ENCODE results near the gene RTCB. TPM values are rescaled to one million over a fixed set of nuclear protein-coding genes. Genes with fewer than 3 reads are reported as not detected.

Gene RTCB
- total RNA-seq, 1 experiment from 2014 or later: 101 TPM

DNA sequence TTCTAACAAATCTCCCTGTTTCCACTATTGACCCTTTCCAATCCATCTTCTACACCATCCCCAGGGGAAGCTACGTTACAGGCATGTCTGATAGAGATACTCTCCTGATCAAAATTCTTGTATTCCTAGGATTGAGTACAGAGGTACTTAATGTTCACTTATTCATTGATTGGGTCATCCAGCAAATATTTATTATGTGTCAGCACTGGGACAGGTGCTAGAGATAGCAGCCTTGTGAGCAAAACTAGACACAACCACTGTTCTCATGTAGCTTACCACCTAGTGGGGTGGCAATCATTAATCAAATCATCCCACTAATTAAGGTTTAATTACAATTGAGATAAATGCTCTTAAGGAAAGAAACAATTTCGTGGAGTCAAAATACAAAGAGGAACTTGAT, 9.4 kb upstream of the RTCB start:
- no peak overlapping the region for H3K27ac Mint-ChIP-seq
- Histone ChIP-seq H2AFZ (ENCODE audit: low read length) (no peak overlapping the region), H3K23ac (ENCODE audit: insufficient read length, low read depth, low read length) (no peak overlapping the region), H2BK20ac (ENCODE audit: low read depth, low read length, poor library complexity, severe bottlenecking) (no peak overlapping the region), H3K27me3 (ENCODE audit: insufficient read depth, low read length) (no peaks in the 10 kb centered on the region; the same call in 1 of the 2 replicates), H2BK12ac (ENCODE audit: insufficient read length, low read depth, low read length) (no peak overlapping the region), H3K18ac (ENCODE audit: insufficient read length, low read depth, low read length) (no peak overlapping the region), H2BK120ac (ENCODE audit: low read depth, low read length, poor library complexity, severe bottlenecking) (no peak overlapping the region), H3K79me2 (ENCODE audit: insufficient read depth, low read length) (no peaks in the 10 kb centered on the region), H3K4ac (ENCODE audit: low read depth, low read length) (no peak overlapping the region), H3K27ac (ENCODE audit: insufficient read length, low read depth, low read length) (no peak overlapping the region), H4K20me1 (ENCODE audit: control insufficient read depth, insufficient read depth, insufficient read length) (no peaks in the 10 kb centered on the region), H3K4me1 (ENCODE audit: insufficient read depth, low read length) (no peaks in the 10 kb centered on the region), H4K91ac (ENCODE audit: insufficient read length, low read depth, low read length) (no peak overlapping the region), H4K5ac (ENCODE audit: insufficient read length, low read depth, low read length) (no peak overlapping the region), H3K14ac (ENCODE audit: insufficient read depth, low read length) (no peak overlapping the region), H2BK15ac (ENCODE audit: low read depth, low read length) (no peak overlapping the region), H3T11ph (ENCODE audit: low read length) (no peak overlapping the region), H3K79me1 (ENCODE audit: insufficient read depth, low read depth, low read length, poor library complexity, severe bottlenecking) (no peaks in the 10 kb centered on the region), H3K56ac (ENCODE audit: insufficient read length, low read depth, low read length) (no peak overlapping the region), H3K9me3 (ENCODE audit: control insufficient read depth, low read depth, low read length) (no peaks in the 10 kb centered on the region), H2AK5ac (ENCODE audit: insufficient read length, low read length) (no peak overlapping the region), H4K8ac (replicated peaks; ENCODE audit: insufficient read length, low read depth, low read length) (no peak overlapping the region), H3K9ac (ENCODE audit: extremely low read depth, insufficient read length, low read length) (no peak overlapping the region), H2BK5ac (ENCODE audit: insufficient read length, low read length) (no peak overlapping the region), H3K23me2 (ENCODE audit: insufficient read length, low read depth, low read length, poor library complexity, severe bottlenecking) (no peaks in the 10 kb centered on the region), H3K4me2 (ENCODE audit: insufficient read depth, insufficient read length, low read length) (no peak overlapping the region)
- TF ChIP-seq, protein P1, sequence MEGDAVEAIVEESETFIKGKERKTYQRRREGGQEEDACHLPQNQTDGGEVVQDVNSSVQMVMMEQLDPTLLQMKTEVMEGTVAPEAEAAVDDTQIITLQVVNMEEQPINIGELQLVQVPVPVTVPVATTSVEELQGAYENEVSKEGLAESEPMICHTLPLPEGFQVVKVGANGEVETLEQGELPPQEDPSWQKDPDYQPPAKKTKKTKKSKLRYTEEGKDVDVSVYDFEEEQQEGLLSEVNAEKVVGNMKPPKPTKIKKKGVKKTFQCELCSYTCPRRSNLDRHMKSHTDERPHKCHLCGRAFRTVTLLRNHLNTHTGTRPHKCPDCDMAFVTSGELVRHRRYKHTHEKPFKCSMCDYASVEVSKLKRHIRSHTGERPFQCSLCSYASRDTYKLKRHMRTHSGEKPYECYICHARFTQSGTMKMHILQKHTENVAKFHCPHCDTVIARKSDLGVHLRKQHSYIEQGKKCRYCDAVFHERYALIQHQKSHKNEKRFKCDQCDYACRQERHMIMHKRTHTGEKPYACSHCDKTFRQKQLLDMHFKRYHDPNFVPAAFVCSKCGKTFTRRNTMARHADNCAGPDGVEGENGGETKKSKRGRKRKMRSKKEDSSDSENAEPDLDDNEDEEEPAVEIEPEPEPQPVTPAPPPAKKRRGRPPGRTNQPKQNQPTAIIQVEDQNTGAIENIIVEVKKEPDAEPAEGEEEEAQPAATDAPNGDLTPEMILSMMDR (conservative IDR thresholded peaks at IDR 0.05): no peak
- peaks cover 98% of the 10 kb centered on the region for H3K27me3 Mint-ChIP-seq (ENCODE audit: low read depth)
- peaks cover 5 to 6% of the 10 kb centered on the region in 2 experiments; a peak in 2 of 4 replicates for H3K4me1 Mint-ChIP-seq
- H3K36me3 Mint-ChIP-seq (ENCODE audit: insufficient read depth in 1 of 3, low read depth in 3 of 3): no peaks in the 10 kb centered on the region
- WGBS (ENCODE audit: extremely low coverage, insufficient read length, low lambda C conversion rate): no CpG with 5 or more reads among the region's 2 CpGs
- no peaks in the 10 kb centered on the region for H3K9me3 Mint-ChIP-seq
- DNase-seq: no peak
- no peak overlapping the region for H3K4me3 Mint-ChIP-seq

Data from H9 (cell line).